NT2/D1 (cell line): ENCODE results near the gene ULK4.

Experiments
- DNase-seq: peaks from one replicate; pipeline ENCODE4 v3.0.0-alpha.2; 2011; ENCODE audit warnings: low read depth, low spot score
- H3K27me3 ChIP-seq: 2 replicates; pipeline ENCODE4 v1.6.0; 2011; ENCODE audit warnings: mild to moderate bottlenecking; ENCODE audit not compliant: insufficient read length, insufficient read depth
- H3K36me3 ChIP-seq: 2 replicates; pipeline ENCODE4 v1.6.1; 2011; ENCODE audit warnings: mild to moderate bottlenecking, low read length, mixed read lengths; ENCODE audit not compliant: insufficient read depth, insufficient read length
- H3K4me1 ChIP-seq: 2 replicates; pipeline ENCODE4 v1.5.1; 2011; ENCODE audit not compliant: insufficient read depth, insufficient read length
- H3K4me3 ChIP-seq: 2 replicates; pipeline ENCODE4 v1.5.1; 2011; ENCODE audit warnings: low read depth; ENCODE audit not compliant: insufficient read length
- H3K9ac ChIP-seq: 2 replicates; pipeline ENCODE4 v1.6.0; 2011; ENCODE audit warnings: low read depth; ENCODE audit not compliant: insufficient read length
- H3K9me3 ChIP-seq: 2 replicates; pipeline ENCODE4 v1.5.1; 2011; ENCODE audit warnings: mild to moderate bottlenecking, low read length; ENCODE audit not compliant: insufficient read depth
- SUZ12 ChIP-seq: IDR thresholded peaks from 2 replicates; pipeline ENCODE4 v1.6.1; 2011; ENCODE audit not compliant: insufficient read length, insufficient read depth; ENCODE audit errors: extremely low read depth
- YY1 ChIP-seq: IDR thresholded peaks from 2 replicates; pipeline ENCODE4 v1.6.1; 2011; ENCODE audit not compliant: insufficient read length, insufficient read depth
- ZNF274 ChIP-seq: IDR thresholded peaks from 2 replicates; pipeline ENCODE4 v1.6.1; 2011; ENCODE audit warnings: mild to moderate bottlenecking, low read depth, low read length

Gene ULK4

DNA sequence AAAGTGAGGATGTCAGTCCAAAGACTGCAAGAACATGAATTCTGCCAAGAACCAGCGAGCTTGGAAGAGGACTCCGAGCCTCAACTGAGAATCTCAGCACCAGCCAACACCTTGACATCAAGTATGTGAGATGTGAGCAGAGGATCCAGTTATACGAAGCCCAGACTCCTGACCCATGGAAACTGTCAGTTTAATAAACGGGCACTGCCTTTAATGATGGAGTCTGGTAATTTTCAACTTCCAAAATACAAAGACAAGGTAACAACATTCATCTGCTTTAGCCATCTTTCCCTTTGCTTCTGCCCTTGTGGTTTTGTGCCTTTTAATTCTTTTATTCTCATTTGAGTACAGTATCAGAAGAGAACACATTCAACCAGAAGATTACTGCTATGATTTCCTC is 211.9 kb downstream of the ULK4 start:
- Histone ChIP-seq H3K36me3 (no peaks in the 10 kb centered on the region), H3K27me3 (no peaks in the 10 kb centered on the region), H3K9ac (no peak overlapping the region), H3K4me1 (no peaks in the 10 kb centered on the region), H3K4me3 (no peak overlapping the region), H3K9me3 (no peaks in the 10 kb centered on the region)
- TF ChIP-seq YY1: no peak
- no peak for TF ChIP-seq SUZ12
- no peak for TF ChIP-seq ZNF274
- no peak for DNase-seq

DNA sequence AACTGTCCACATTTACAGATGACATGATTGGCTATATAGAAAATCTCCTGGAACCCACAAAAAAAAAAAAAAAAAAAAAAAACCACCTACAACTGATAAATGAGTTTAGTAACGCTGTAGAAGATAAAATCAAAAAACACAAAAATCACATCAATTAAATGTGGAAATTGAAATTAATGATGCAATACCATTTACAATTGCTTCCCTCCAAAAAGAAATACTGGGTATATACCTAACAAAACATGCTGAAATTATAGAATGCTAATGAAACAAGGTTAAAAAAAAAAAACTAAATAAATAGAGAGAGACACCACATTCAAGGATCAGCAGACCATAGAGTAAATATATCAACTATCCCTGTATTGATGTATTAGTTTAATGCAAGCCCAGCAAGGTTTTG is 215.7 kb downstream of the ULK4 start:
- no peak for TF ChIP-seq YY1
- no peak for TF ChIP-seq SUZ12
- no peak for TF ChIP-seq ZNF274
- Histone ChIP-seq H3K4me1 (no peaks in the 10 kb centered on the region), H3K9me3 (no peaks in the 10 kb centered on the region), H3K36me3 (no peaks in the 10 kb centered on the region), H3K27me3 (no peaks in the 10 kb centered on the region), H3K4me3 (no peak overlapping the region), H3K9ac (no peak overlapping the region)
- no peak for DNase-seq

DNA sequence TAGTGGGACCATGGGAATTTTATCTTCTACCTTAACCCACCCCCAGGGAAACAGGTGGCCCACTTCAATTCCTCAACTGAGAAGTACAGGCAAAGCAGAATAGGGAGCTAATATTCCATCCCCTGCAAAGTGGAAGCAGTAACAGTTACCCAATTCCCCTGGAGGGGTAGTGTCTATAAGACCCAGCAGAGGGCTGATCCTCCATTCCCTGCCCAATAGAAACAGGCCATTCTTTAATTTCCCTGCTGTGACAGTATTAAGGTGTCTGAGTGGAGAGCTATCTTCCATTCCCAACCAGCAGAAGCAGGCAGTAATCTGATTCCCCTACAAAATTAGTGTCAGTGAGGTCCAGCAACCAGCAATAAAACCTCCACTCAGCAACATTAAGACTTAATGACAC is 219.8 kb downstream of the ULK4 start:
- Histone ChIP-seq H3K4me1 (no peaks in the 10 kb centered on the region), H3K36me3 (no peaks in the 10 kb centered on the region), H3K4me3 (no peak overlapping the region)

DNA sequence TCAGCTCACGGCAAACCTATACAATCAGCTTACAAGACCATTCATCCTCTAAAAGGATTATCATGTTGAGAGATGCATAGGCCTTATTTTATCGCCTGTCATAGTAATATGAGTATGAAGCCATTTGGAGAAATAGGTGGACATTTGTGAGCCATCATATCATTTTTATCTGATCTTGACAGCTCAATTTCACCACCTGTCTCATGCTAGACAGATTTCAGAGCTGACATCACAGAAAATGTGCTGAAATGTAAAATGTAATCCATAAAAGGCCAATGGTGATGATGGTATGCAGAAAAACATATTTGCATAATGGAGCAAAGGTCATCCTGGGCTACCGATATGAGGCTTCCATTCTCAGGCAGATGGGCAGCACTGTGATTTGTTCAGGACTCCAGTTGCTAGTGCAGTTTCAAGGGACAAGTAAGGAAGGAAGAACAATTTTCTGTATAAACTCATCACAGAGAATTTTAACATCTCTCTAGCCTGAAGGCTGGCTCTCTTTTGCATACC is 221.5 kb downstream of the ULK4 start:
- H3K4me1 ChIP-seq: no peaks in the 10 kb centered on the region
- no peaks in the 10 kb centered on the region for H3K36me3 ChIP-seq
- no peak for DNase-seq
- H3K9ac ChIP-seq: no peak overlapping the region
- no peaks in the 10 kb centered on the region for H3K9me3 ChIP-seq
- no peak overlapping the region for H3K4me3 ChIP-seq
- no peaks in the 10 kb centered on the region for H3K27me3 ChIP-seq
- no peak for TF ChIP-seq SUZ12
- no peak for TF ChIP-seq ZNF274

More for the DNA sequence above, 219.8 kb downstream of the ULK4 start:
- H3K9ac ChIP-seq: no peak overlapping the region
- H3K9me3 ChIP-seq: no peaks in the 10 kb centered on the region
- DNase-seq: no peak
- no peaks in the 10 kb centered on the region for H3K27me3 ChIP-seq
- TF ChIP-seq YY1 (no peak), ZNF274 (no peak), SUZ12 (no peak)

DNA sequence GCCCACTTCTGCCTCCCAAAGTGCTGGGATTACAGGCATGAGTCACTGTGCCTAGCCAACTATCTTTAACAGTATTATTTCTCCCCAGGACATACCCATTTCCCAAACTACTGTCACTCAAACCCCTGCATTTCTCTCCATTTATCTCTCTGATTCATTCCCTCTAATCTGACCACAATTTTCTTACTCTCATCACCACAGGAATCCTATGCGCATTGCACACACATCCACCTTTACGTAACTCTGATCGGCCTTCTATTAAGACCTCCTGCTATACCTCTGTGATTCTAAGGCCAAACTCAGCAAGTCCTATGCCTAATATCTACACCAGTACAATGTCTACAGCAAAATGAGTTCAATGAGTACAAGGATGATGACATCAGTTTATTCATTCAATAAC is 235.0 kb downstream of the ULK4 start:
- TF ChIP-seq ZNF274: no peak
- TF ChIP-seq YY1: no peak
- no peak for TF ChIP-seq SUZ12
- Histone ChIP-seq H3K36me3 (no peaks in the 10 kb centered on the region), H3K9me3 (0 out of 2 replicates have a peak, but pooled peaks cover 6% of the 10 kb centered on the region), H3K9ac (no peak overlapping the region), H3K4me3 (no peak overlapping the region), H3K4me1 (no peaks in the 10 kb centered on the region), H3K27me3 (no peaks in the 10 kb centered on the region)
- no peak for DNase-seq

DNA sequence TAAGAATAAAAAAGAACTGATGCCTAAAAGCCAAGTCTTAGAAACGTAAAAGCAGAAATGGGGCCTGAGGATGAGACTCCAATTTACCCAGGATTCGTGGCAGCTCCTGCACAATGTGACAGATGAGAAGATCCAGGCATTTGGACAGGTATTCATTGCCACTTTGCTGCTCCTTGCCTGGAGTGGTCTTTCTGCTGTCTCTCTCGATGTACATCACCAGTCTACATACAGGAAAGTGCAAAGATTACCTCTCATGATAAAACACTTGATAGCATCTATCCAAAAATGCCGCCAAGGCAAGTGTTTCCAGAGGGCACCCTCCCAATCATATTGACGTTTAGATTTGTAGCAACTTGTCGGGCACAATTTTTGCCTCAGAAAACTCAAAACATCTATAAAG is 244.3 kb downstream of the ULK4 start:
- Histone ChIP-seq H3K9ac (no peak overlapping the region), H3K4me3 (no peak overlapping the region), H3K27me3 (no peaks in the 10 kb centered on the region), H3K9me3 (peaks cover 2% of the 10 kb centered on the region; the same call in 1 of the 2 replicates), H3K36me3 (no peaks in the 10 kb centered on the region), H3K4me1 (no peaks in the 10 kb centered on the region)
- DNase-seq: no peak
- TF ChIP-seq ZNF274 (no peak), YY1 (no peak), SUZ12 (no peak)

DNA sequence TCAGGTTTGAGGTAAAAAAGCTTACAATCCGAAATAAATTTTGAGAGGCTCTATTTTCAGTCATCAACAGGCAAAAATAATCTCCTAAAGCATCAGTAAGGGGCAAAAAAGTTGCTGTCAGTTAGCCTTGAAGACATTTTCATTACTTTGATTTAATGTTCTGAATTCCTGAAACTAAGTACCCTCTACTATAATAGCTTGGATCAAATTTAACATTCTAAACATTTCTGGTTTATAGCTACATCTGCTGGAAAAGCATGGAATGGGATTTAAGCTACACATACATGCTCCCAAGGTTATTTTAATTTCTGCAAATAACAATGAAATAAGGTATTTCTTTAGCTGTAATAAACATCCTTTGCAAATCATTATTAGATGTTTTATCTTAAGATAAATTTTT is 245.4 kb downstream of the ULK4 start:
- H3K27me3 ChIP-seq: no peaks in the 10 kb centered on the region
- TF ChIP-seq ZNF274: no peak
- no peak for TF ChIP-seq SUZ12
- no peak for TF ChIP-seq YY1
- no peak for DNase-seq
- no peak overlapping the region for H3K4me3 ChIP-seq
- H3K9me3 ChIP-seq: peaks cover 10% of the 10 kb centered on the region; the same call in 1 of the 2 replicates
- no peak overlapping the region for H3K9ac ChIP-seq
- H3K36me3 ChIP-seq: no peaks in the 10 kb centered on the region
- H3K4me1 ChIP-seq: no peaks in the 10 kb centered on the region

DNA sequence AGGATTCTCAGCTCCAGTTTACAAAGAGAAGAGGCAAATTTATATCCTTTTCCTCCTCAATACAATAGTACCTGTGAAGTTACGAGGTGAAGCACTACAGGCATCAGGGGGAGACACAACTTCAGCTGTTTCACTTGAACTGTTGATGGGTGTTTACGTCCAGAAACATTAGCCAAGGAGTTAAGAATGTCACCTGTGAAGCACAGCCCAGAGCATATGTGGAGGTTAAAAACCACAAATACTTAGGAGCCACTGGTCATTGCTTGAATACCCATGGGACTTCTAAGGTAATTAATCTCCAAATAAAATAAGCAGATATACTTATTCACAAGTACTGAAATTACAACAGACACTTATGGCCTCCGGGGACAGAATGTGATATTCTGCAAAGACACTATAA is 246.5 kb downstream of the ULK4 start:
- Histone ChIP-seq H3K4me3 (no peak overlapping the region), H3K9ac (no peak overlapping the region), H3K36me3 (no peaks in the 10 kb centered on the region), H3K4me1 (no peaks in the 10 kb centered on the region), H3K9me3 (peaks cover 10% of the 10 kb centered on the region; the same call in 1 of the 2 replicates), H3K27me3 (no peaks in the 10 kb centered on the region)
- no peak for TF ChIP-seq SUZ12
- TF ChIP-seq YY1: no peak
- TF ChIP-seq ZNF274: no peak
- no peak for DNase-seq
